PC-9 (cell line): ENCODE data around the gene PDE6D.

Source experiments
- CTCF ChIP-seq: fragments of 200-600 bp; sonication (generic); conservative IDR thresholded peaks from 2 replicates; pipeline ENCODE4 v1.6.1; 2017; ENCODE audit warnings: mixed run types, antibody characterized with exemption, mild to moderate bottlenecking, moderate library complexity
- EZH2 ChIP-seq: fragments of 200-600 bp; sonication (generic); IDR thresholded peaks from 2 replicates; pipeline ENCODE4 v1.8.0; 2017; ENCODE audit warnings: antibody characterized with exemption, low read depth

GRCh38 chr2:231764760-231765159 lies 16.3 kb downstream of the PDE6D start:
- no peak for TF ChIP-seq CTCF
- no peak for TF ChIP-seq EZH2
